Heart left ventricle (tissue), 16 donors: ENCODE results near the gene KY. TPM values are rescaled to one million over a fixed set of nuclear protein-coding genes. Genes with fewer than 3 reads are reported as not detected.

Experiments used
- ATAC-seq, 4 donors: fragments of 200-7000 bp; cut with Tn5 transposase; one replicate each; pipeline ENCODE4 v1.9.1; 2020 to 2022; ENCODE audit warnings: moderate library complexity in 4 of 4, mild to moderate bottlenecking in 3 of 4, moderate number of reproducible peaks in 1 of 4
- DNase-seq, 5 donors: peaks; one replicate each; pipeline ENCODE4 v3.0.0-alpha.2; 2020
- H3K27ac ChIP-seq, 12 donors: fragments of 200-600 bp; sonication (generic) in 4 of 12; one replicate each; pipeline versions ENCODE4 v1.5.0 to v1.8.0; 2016 to 2022; ENCODE audit warnings: mild to moderate bottlenecking in 2 of 12
- H3K27me3 ChIP-seq, 9 donors: fragments of 200-600 bp; sonication (generic) in 2 of 9; one replicate each; pipeline versions ENCODE4 v1.5.1 to v1.8.0; 2016 to 2022; ENCODE audit warnings: mild to moderate bottlenecking in 3 of 9
- H3K36me3 ChIP-seq, 9 donors: fragments of 200-600 bp; sonication (generic) in 2 of 9; one replicate each; pipeline versions ENCODE4 v1.5.0 to v1.8.0; 2018 to 2022; ENCODE audit warnings: mild to moderate bottlenecking in 2 of 9
- H3K4me1 ChIP-seq, 12 donors: fragments of 200-600 bp; sonication (generic) in 4 of 12; one replicate each; pipeline versions ENCODE4 v1.5.0 to v1.8.0; 2016 to 2022; ENCODE audit warnings: mild to moderate bottlenecking in 3 of 12
- H3K4me3 ChIP-seq, 12 donors: fragments of 200-600 bp; sonication (generic) in 4 of 12; one replicate each; pipeline versions ENCODE4 v1.5.0 to v1.8.0; 2017 to 2022; ENCODE audit warnings: mild to moderate bottlenecking in 9 of 12, moderate library complexity in 4 of 12
- H3K9me3 ChIP-seq, 12 donors: fragments of 200-600 bp; sonication (generic) in 4 of 12; one replicate each; pipeline versions ENCODE4 v1.5.0 to v1.8.0; 2016 to 2022; ENCODE audit warnings: mild to moderate bottlenecking in 1 of 12
- POLR2A ChIP-seq, 2 donors: fragments of 450-650 bp; IDR thresholded peaks; one replicate each; pipeline ENCODE4 v1.6.1; 2017; ENCODE audit warnings: antibody characterized with exemption in 2 of 2, mild to moderate bottlenecking in 2 of 2, moderate library complexity in 2 of 2
- whole genome bisulfite sequencing, 4 donors: extraction: QIAGEN DNeasy Blood & Tissue Kit in 2 of 4; methylation state at CpG; one replicate each; pipeline versions ENCODE4 v1.1.5 to v1.1.7; 2013 to 2018; 5-methylcytosine and 5-hydroxymethylcytosine counted together
- intact Hi-C, 10 donors: fragments of 100-400 bp; cut with DNase I; formaldehyde crosslinking; loops; one replicate each; pipeline versions ENCODE4 v1.11.1 to v1.14.2; 2022
- polyA plus RNA-seq, 2 donors: library from polyadenylated mRNA; stranded (reverse); fragments of 200-250 nt; gene quantifications; one replicate each; pipeline ENCODE4 v1.2.3, GENCODE V29; 2013
- total RNA-seq, 9 donors: library from RNA; depleted of rRNA in 2 of 9; stranded (reverse); fragments of >200 nt in 2 of 9; fragmentation: NEBNext Ultra II Directional in 3 of 9; extraction: Animal tissue kit (Norgen Biotek cat#: 25700) in 3 of 9; gene quantifications; one replicate each; pipeline versions ENCODE4 v1.1.0 to v1.2.4, GENCODE V29; 2016 to 2023
- TF ChIP-seq, protein P1 (sequence below), 12 donors: fragments of 200-600 bp; sonication (generic) in 4 of 12; IDR thresholded peaks; one replicate each; pipeline versions ENCODE4 v1.5.0 to v1.8.0; 2018 to 2022; ENCODE audit warnings: antibody characterized with exemption in 12 of 12, mild to moderate bottlenecking in 5 of 12
- donor health status: ischemic (EF 13 %, LVEDD 7.1; RV severe dilation, severe dysfunction).
- donor health status: healthy with polysubstance abuse.
- donor health status: DM: no; HTN: yes; CAD: no.
- donor health status: DM: no; HTN: no; CAD: no.
- donor health status: ischemic (EF 25% LVEDD 6.9; RV normal size, moderate dysfunction).
- donor health status: ischemic (EF 25% LVEDD 5.7; RV mildly dilated, moderate dysfunction).
- donor health status: healthy.
- donor health status: DM: yes; HTN: yes; CAD: no.
- donor health status: ischemic (EF 35%, LVEDD 5.7; RV mildly dilated, moderate dysfunction).
- donor health status: nonischemic (EF 11% LVEDD 7.7; RV severe dilation, severe dysfunction).
- donor health status: DM: yes; HTN: yes; CAD: no.
- donor health status: PGD.
- donor health status: ischemic (EF 29% LVEDD 5.4; RV normal size, mild dysfunction).
- donor health status: nonischemic (EF 23%, LVEDD 6.1; RV moderate dilation, normal function).

The KY gene
- total and polyA plus RNA-seq, 11 donors = 1.4 to 22.5 (median 8.6) TPM

DNA sequence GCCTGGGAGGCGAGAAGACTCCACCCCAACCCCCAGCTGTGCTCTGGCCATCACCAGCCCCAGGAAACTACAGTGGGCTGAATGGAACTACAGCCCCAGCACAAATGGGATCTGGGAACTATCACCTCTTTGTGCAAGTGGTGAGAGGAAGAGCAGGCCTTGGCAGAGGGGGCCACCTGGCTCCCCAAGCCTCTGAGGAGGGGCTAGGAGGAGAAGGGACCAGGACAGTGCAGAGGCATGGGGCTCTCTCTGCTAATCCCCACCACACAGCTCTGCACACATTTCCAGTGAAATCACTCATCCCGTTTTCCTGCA lies 31.6 kb downstream of the KY start:
- no peaks in the 10 kb centered on the region for H3K27me3 ChIP-seq
- WGBS, 4 donors = 87 to 100% (median 93%) methylated on average over 2 of the region's 2 CpGs
- TF ChIP-seq, protein P1, sequence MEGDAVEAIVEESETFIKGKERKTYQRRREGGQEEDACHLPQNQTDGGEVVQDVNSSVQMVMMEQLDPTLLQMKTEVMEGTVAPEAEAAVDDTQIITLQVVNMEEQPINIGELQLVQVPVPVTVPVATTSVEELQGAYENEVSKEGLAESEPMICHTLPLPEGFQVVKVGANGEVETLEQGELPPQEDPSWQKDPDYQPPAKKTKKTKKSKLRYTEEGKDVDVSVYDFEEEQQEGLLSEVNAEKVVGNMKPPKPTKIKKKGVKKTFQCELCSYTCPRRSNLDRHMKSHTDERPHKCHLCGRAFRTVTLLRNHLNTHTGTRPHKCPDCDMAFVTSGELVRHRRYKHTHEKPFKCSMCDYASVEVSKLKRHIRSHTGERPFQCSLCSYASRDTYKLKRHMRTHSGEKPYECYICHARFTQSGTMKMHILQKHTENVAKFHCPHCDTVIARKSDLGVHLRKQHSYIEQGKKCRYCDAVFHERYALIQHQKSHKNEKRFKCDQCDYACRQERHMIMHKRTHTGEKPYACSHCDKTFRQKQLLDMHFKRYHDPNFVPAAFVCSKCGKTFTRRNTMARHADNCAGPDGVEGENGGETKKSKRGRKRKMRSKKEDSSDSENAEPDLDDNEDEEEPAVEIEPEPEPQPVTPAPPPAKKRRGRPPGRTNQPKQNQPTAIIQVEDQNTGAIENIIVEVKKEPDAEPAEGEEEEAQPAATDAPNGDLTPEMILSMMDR (IDR thresholded peaks at IDR 0.05) = no peak
- intact Hi-C loops = no loop called here
- no peaks in the 10 kb centered on the region for H3K4me1 ChIP-seq
- no peak overlapping the region for H3K27ac ChIP-seq
- H3K4me3 ChIP-seq = no peak overlapping the region
- H3K9me3 ChIP-seq = no peaks in the 10 kb centered on the region
- peaks cover 0 to 24% (median 0%) of the 10 kb centered on the region in 9 donors for H3K36me3 ChIP-seq
- ATAC-seq (no peak), DNase-seq (no peak)

DNA sequence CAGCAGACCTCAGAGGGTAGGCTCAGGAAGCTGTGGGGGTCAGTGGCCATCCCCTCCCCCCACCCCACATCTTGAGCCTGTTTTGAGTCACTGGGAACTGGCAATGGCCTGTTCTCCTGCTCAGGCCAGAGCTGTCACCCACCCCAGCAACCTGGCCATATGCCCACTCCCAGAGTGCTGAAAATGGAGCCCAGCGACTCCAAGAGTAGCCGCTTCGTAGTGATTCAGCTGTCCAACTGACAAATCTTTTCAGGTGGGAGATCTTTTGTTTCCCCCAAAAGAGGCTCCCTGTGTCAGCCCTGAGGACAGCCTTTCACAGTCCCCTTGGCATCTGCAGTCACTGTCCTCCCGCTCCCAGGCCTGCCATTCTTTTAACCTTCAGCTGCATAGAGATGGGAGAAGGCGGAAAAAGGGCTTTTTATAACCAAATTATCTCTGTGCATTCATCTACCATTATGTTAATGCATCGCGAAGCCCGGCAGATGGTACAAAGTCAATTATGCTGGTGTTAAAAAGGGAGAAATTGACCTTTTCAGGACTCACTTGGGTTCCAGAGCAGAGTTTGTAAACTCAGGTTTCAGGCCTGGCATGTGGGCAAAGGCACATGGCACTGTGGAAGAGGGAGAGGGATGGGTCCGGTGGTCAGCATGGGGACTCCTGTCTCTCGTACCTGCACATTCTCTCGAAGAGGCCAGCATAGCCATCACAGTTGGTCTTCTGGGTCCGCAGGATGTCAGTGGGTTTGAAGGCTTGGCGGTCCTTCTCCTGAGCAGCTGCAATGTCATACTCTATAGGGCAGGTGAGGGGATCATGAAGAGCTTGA lies 32.1 kb downstream of the KY start:
- Histone ChIP-seq H3K9me3 (no peaks in the 10 kb centered on the region), H3K27me3 (no peaks in the 10 kb centered on the region), H3K27ac (no peak overlapping the region), H3K4me3 (no peak overlapping the region), H3K4me1 (no peaks in the 10 kb centered on the region), H3K36me3 (peaks cover 0 to 24% (median 0%) of the 10 kb centered on the region in 9 donors)
- intact Hi-C loops = no loop called here
- DNase-seq (no peak), ATAC-seq (no peak)
- TF ChIP-seq POLR2A (IDR thresholded peaks at IDR 0.05) = no peak
- TF ChIP-seq, protein P1 (IDR thresholded peaks at IDR 0.05) = no peak
- WGBS, 4 donors = 92 to 94% (median 93%) methylated on average over 11 to 13 of the region's 13 CpGs

DNA sequence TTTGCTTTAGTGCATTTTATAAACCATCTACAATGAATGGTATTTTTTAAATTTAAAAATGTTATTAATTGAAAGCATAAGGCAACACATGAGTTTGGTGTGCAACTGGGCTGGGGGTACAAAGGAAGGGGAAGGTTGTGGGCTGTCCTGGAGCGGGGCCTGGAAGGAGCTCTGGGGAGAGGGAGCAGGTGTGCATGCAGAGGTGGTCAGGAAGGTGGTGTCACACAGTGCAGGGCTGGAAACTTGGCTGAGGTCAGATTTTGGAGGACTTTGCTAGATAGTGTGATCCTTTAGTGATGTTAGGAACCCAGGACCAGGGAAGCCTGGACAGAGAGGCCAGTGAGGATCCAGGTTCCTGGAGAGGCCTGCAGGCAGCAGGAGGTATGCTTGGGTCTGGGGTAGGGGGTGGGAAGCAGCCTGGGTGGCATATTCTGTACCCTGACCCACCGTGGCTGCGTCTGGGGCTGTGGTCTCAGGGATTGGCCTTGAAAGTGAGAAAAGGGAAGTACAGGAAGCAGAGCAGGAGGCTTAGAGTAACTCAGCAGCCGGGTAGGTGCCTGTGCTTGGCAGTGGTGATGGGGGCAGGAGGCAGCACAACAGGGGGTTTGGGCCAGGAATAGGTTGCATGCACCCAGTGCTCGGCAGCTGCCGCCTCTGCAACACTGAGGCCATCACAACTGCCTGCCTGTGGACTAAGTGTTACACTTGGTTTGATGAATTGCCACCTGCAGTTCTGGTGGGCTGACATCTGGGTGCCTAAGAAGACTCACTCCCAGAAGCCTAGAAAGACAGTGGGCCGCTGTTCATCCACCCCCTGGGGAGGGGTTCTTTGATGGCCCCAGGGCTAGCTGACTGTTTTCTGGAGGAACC lies 33.0 kb downstream of the KY start:
- ATAC-seq = no peak
- 71 to 74% (median 72%) methylated on average over 6 to 7 of the region's 7 CpGs for WGBS, 4 donors
- Histone ChIP-seq H3K9me3 (no peaks in the 10 kb centered on the region), H3K4me1 (peaks cover 0 to 5% (median 0%) of the 10 kb centered on the region in 12 donors), H3K27ac (no peak overlapping the region), H3K27me3 (no peaks in the 10 kb centered on the region), H3K36me3 (peaks cover 0 to 24% (median 0%) of the 10 kb centered on the region in 9 donors), H3K4me3 (no peak overlapping the region)
- no peak for DNase-seq
- no peak for TF ChIP-seq POLR2A (IDR thresholded peaks at IDR 0.05)
- TF ChIP-seq, protein P1 (IDR thresholded peaks at IDR 0.05) = no peak
- intact Hi-C loops = no loop called here

DNA sequence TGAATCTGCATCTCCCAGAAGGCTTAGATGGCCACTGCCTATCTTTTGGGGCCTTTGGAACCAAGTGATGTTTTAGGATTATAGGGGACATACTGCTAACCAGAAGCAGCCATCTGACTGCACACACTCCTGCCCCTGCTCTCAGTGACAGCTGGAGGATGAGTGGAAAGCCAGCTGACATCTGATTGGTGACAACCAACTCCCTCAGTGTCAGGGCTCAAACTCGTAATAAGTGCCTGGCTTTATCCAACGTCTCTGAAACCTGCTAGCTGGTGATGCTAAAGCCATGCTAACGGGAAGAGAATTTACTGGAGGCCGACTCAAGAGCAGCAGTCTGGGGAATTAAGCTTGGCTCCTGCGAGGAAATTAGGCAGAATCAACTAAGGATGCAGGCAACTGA lies 35.1 kb downstream of the KY start:
- no peak overlapping the region for H3K4me3 ChIP-seq
- DNase-seq = no peak
- H3K9me3 ChIP-seq = no peaks in the 10 kb centered on the region
- TF ChIP-seq POLR2A (IDR thresholded peaks at IDR 0.05) = no peak
- TF ChIP-seq, protein P1 (IDR thresholded peaks at IDR 0.05) = no peak
- peaks cover 0 to 23% (median 0%) of the 10 kb centered on the region in 9 donors for H3K36me3 ChIP-seq
- intact Hi-C loops = no loop called here
- H3K27me3 ChIP-seq = no peaks in the 10 kb centered on the region
- WGBS, 4 donors = 64 to 75% (median 70%) methylated on average over 5 of the region's 5 CpGs
- ATAC-seq = no peak
- H3K27ac ChIP-seq = no peak overlapping the region
- H3K4me1 ChIP-seq = peaks cover 0 to 14% (median 0%) of the 10 kb centered on the region in 12 donors
